DLD1 (cell line): Measurements from ENCODE around the gene CRTAC1.

ENCODE experiments used
- in situ Hi-C: cut with HindIII; loops from 2 replicates; pipeline ENCODE4 v1.10.0; 2017; ENCODE audit warnings: low sequenced_read_pairs

The CRTAC1 gene

GRCh38 chr10:97875391-97875790 is 155.0 kb downstream of the CRTAC1 start:
- in situ Hi-C loops: no loop called here

- in situ Hi-C loops: no loop called here
Measured at GRCh38 chr10:97874332-97874731, 156.1 kb downstream of the CRTAC1 start.

- in situ Hi-C loops: no loop called here
Measured at GRCh38 chr10:97873569-97873968, 156.9 kb downstream of the CRTAC1 start.

DNA sequence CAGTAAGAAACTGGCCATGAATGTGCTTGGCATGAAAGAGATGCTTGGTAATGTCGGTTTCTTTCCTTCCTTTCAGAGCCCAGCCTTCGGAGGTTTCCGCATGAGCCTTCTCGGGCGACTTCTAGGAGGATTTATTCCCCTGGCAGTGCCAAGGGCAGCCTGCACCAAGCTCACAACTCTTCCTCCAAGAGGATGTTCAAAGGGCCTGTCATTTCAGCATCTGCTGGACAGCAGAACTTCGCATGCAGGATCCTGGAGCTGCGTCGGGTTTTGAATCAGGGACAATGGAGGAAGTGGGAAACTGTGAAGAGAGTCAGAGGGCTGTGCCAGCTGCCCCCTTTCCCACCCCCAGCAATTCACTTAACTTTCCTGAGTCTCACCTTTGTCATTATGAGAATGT is 159.4 kb downstream of the CRTAC1 start:
- in situ Hi-C loops: no loop called here

DNA sequence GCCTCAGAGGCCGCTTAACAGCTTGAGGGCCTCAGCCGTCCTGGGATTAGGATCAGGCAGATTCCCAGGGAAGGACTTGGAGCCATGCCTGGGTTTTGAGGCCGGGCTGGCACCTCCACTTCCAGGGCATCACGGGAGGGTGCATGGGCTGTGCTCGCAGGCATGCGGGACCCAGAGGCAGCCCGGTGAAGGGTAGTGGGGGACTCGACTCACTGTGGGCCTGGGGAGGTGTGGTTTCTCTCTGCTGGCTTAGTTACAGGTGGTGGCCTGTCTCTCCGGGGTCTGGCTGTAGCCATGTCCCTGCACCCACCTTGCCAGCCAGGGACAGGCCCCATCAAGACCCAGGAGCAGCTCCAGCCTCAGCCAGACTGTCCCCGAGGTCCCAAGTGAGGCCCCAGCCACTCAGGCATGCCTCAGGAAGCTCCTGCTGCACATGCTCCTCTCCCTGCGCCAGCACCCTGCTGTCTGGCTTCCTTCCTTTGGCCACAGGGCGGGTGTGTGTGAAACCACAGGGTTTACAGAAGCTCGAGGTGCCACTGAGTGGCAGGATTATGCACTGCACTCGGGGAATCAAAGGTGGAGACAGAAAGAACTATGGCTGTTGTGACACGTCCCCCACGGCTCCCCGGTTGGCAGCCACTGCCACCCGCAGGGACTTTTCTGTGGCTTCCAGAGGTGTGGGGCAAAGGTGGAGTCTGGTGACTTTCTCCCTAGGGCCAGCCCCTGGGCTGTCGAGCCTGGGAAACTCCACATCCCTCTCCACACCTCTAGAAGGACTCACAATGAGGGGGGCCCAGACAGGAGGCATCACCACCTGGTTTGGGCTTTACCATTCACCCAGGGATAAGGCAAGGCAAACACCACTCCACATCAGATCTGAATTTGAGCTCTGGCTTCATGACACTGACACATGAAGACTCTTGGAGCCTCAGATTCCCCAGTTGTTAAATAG is 161.1 kb downstream of the CRTAC1 start:
- in situ Hi-C loops: no loop called here

GRCh38 chr10:97868134-97868685 is 162.2 kb downstream of the CRTAC1 start:
- in situ Hi-C loops: no loop called here

GRCh38 chr10:97867220-97867800 is 163.1 kb downstream of the CRTAC1 start:
- in situ Hi-C loops: no loop called here

- in situ Hi-C loops: no loop called here
Measured at GRCh38 chr10:97866524-97867219, 163.7 kb downstream of the CRTAC1 start.

GRCh38 chr10:97865488-97865887 is 164.9 kb downstream of the CRTAC1 start:
- in situ Hi-C loops: no loop called here

GRCh38 chr10:97863808-97864207 is 166.6 kb downstream of the CRTAC1 start:
- in situ Hi-C loops: loop anchor here (5.0 kb wide), 1 partner anchor 67 kb away; no protein-coding TSS in a partner anchor

DNA sequence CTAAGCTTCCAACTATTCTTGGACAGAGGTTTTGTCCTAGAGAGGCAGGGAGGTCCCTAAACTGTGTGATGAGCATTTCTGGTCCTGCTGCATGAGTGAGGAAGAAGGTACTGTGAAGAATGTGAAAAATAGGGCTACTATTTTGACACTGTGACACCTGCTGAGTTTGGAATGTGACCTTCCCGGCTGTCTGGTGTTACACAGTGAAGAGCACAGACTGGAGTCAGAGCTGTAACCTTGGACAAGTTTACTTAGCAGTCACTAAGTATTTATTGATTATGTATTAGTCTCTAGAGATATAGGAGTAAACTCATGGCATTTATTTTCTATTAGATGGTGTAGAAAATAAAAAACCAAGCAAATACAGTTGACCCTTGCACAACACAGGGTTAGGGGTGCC is 168.5 kb downstream of the CRTAC1 start:
- in situ Hi-C loops: loop anchor here (5.0 kb wide), 1 partner anchor 65 kb away; no protein-coding TSS in a partner anchor

DNA sequence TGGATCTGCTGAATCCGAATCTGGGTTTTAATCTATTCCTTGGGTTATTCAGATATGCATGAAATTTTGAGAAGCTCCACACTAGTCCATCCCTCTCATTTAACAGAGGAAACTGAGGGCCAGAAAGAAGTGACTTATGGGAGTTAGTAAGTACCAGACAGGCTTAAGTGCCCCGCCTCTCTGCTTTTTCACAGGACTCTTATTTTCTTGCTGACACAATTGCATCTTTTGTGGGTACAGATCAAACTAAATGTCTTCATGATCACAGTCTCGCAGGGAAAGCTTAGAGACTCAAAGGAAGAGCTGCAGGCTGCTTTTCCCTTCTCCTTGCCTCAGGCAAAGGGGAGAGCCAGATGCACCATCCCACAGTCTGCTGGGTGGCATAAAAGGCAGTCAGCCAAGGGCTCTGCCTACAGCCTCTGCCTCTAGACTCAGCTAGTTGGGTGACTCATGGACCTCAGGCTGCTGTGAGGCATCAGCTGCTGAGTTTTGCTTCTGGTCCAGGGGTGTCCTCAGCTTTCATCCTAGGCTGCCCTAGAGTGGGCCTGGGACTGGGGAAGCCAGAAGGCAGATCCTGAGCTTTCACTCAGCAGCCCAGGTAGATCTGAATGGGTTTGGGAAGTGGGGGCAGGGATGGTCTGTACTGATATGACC is 169.2 kb downstream of the CRTAC1 start:
- in situ Hi-C loops: loop anchor here (5.0 kb wide), 1 partner anchor 64 kb away; no protein-coding TSS in a partner anchor

DNA sequence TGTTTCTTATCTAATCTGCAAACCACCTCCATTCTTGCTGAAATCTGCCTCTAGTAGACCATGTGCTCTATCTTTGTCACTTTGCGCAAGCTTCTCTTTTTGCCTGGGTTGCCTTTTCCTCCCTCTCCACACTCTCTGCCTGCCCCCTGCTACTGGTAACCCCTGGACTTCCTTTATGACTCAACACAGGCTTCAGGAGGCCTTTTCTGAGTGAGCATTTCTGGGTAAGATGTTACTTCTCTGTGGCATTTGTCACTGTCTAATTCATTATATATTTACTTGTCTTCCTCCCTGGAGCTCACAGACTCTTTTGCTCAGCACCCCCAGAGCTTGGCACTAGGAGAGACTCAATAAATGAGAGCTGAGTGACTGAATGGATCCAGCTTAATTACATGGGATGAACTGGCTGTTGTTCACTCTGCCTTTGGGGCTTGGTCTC is 172.4 kb downstream of the CRTAC1 start:
- in situ Hi-C loops: no loop called here

- in situ Hi-C loops: loop anchor here (5.0 kb wide), 1 partner anchor 92 kb away; no protein-coding TSS in a partner anchor
Measured at GRCh38 chr10:97854743-97855142, 175.7 kb downstream of the CRTAC1 start.

DNA sequence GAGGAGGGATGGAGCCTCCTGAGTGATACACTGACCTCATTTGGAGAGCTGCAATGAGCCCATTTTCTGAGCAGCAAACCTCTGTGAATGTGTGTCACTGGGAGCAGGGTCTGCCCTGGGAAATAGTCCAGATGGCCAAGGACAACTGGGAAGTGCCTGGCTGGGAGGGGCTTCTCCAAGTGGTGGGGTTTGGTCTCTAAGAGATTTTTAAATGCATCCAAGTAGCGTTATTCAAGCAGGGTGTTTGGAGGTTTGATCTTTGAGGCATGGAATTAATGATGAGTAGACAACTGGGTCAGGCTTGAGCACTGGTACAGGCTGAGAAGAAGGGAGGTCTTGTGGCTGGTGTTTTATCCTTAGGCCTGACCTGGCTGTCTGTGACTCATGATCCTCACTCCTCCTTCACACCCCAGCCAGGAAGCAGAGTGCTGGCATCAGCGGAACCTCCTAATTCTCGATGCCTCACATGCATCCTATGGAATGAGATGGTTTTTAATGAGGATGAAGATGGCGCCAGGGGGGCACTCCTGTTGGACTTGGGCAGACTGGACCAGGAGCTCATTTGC is 177.5 kb downstream of the CRTAC1 start:
- in situ Hi-C loops: loop anchor here (5.0 kb wide), 1 partner anchor 91 kb away; no protein-coding TSS in a partner anchor

DNA sequence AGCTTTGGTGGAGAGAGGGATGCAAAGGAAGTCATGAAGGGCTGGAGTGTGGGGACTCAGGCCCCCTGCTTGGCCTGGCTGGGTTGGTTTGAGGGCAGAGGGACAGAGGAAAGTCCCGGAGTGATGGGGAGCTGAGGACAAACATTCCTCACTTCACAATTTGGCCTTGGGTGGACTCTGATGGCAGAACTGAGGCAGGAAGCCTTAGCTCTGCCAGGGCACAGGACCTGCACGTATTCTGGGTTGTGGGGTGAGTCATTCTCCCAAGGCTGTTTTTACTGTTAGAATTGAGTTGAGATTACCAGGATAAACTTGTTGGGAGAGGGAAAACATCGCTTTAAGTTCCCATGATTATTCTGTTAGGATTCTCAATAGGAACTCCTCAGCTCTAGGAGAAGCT is 178.1 kb downstream of the CRTAC1 start:
- in situ Hi-C loops: loop anchor here (5.0 kb wide), 1 partner anchor 90 kb away; no protein-coding TSS in a partner anchor

DNA sequence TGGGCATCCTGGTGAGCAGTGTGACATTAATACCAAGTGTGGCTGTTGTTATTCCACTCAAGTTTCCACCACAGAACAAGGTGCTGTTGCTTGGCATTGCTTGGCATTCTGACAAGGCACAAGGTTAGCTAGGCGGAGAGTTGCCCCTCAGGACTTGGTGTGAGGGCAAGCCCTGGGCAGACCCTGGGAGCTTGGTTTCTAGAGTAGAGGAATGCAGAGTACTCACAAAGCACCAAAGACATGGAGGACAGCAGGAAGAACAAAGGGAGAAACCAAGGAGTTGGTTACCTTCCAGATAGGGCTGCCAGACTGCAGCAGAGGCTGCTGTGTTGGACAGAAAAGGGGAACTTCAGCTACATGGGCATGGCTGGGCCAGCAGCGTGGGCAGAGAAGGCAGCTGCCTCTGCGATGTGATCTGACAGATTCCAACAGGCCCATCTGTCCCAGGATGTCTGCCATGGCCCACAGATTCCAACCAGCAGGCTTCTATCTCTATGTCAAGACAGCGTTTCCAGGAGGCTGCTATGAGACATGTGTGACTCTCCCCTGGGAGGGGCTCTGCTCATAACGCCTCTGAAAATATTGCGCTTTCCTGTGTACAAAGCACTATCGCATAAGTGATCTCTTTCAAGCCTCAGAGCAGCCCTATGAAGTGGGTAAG is 178.9 kb downstream of the CRTAC1 start:
- in situ Hi-C loops: loop anchor here (5.0 kb wide), 1 partner anchor 89 kb away; no protein-coding TSS in a partner anchor

- in situ Hi-C loops: loop anchor here (5.0 kb wide), 1 partner anchor 88 kb away; no protein-coding TSS in a partner anchor
Measured at GRCh38 chr10:97850446-97850845, 180.0 kb downstream of the CRTAC1 start.

DNA sequence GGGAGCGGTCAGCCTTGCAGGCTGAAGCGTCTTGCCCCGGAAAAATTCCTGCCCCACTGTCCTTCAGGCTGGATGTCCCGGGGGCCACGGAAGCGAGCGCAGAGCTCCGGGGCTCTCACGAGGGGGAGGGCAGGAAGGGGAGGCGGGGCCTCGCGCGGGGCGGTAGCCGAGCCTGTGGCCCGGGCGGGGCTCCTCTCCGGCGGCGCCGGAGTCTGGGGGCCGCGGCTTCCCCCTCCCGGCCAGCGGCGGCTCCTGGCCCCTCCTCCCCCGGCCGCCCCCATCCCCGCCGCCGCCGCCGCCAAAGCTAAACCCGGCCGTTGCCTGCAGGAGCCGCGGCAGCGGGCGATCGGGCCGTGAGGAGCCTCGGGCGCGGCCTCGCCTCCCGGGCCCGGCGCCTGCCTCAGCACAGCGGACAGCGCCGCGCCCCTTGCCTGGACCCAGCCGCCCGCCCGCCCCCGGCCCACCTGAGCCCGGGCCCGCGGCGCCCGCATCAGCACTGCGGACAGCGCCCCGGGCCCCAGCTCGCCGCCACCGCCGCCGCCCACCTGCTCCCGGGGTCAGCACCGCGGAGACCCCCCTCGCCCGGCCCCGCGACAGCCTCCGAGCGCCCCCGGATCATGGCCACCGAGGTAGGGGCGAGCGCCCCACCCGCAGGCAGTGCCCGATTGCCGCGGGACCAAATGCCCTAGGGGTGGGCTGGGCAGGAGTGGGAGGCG is 180.6 kb downstream of the CRTAC1 start, which contains the start of gene GOLGA7B:
Gene GOLGA7B, plus strand, starts transcription at position 157 of the 716 bp plus-strand sequence. Its CDS starts 461 bp downstream, at position 618.
- in situ Hi-C loops: loop anchor here (5.0 kb wide), 1 partner anchor 88 kb away; no protein-coding TSS in a partner anchor
